GM21360 (cell line): ENCODE measurements around the gene FOXJ3.

Experiments used
- ATAC-seq: cut with Tn5 transposase; IDR thresholded peaks from one replicate; pipeline ENCODE4 v1.9.1; 2021; ENCODE audit warnings: mild to moderate bottlenecking, moderate library complexity; ENCODE audit not compliant: unreplicated experiment

The FOXJ3 gene

DNA sequence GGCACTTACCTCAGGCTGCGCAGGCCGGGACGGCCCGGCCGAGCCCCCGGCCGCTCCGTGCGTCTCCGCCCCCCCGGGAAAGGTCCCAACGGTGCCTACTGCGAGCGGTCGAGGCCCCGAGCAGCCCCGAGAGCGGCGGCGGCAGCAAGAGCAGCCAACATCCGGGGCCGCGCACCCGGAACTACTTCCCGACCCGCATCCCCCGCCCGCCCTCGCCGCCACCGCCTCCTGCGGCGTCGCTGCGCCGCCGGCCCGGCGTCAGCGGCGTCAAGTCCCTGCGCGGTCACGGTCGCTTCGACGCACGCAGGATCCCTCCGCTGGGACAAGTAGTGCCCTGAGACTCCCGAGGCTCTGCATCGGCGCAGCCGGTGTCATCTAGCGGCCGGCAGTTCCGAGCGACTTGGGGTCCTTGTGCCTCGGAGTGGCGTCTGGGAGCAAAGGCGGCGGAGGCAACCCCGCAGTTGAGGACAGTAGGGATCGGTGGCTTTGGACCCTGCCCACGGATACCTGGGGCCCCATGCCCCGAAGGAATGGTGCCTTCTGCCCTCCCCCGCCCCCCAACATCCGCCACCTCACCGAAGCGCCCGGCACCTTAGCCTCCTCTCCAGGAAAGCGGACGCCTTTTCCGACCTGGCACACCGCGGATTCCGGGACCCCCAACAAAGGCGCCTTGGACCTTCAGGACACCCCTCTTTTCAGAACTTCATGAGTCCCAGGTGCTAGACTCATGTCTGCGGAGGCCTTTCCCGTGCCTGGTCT is at the start of gene FOXJ3:
TSS of gene FOXJ3 (minus strand) at position 186 of the 759 bp plus-strand sequence. CDS start 24,142 bp downstream, outside the sequence.
- ATAC-seq = peak; percentile 72

GRCh38 chr1:42381280-42381673 is 46.2 kb upstream of the FOXJ3 start:
- ATAC-seq = no peak

GRCh38 chr1:42380586-42381279 is 45.7 kb upstream of the FOXJ3 start, which contains the start of gene RIMKLA:
Gene RIMKLA (plus strand): TSS chr1:42380792. CDS start chr1:42380935, 143 bp downstream.
- ATAC-seq = peak; percentile 87

DNA sequence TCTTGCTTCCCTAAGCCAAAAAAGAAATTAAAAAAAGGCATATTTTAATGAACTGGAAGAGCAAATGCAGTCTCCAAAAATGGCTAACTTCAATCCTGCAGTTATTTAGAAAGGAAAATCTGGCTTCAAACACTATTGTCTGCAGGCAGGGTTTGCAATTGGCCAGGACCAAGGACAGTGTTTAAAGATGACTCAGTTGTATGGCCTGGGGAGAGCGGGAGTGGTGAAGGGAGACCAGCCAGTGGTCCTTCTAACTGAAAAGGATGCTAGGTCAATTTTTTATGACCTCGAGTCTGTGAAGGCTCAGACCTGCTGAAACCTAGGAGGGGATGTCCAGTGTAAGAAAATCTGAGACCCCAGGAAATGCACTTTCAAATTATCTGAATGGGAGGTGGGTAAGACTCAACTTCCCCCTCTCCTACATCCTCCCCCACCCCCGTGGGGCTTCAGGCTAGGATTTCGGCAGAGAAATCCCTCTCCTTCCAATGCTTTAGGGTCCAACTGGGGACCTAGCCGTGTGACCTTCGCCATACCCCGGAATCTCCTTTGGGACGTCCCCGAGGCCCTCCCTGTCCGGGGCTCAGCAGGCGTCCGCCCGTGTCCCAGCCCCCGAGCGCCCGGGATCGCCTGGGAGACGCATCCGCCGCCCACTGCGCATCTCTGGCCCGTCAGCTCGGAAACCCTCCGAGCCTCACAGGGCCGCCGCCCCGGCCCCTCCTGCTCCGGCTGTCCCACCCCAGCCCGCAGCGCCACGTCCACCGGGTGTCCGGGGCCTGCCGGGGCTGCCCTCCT is 45.0 kb upstream of the FOXJ3 start:
- ATAC-seq = peak; percentile 35

DNA sequence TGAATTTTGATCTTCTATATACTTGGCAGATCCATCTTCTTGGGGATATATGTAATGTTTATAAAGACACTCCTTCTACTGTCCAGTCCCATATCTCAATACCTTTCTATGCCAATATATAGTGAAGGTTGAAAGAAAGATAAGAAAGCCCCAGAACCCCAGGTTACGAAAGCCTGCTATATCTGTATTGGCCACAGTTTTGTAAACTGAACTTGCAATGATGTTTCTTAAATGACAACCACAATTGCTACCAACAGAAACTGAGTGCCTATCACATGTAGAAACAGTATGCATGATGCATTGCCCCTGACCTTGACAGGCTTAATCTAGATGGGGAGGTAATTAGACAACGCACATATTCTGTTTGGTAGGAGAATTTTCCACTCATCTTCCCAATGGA is 37.8 kb upstream of the FOXJ3 start:
- ATAC-seq = no peak

GRCh38 chr1:42370876-42371549 is 36.0 kb upstream of the FOXJ3 start:
- no peak for ATAC-seq

GRCh38 chr1:42369471-42369870 is 34.4 kb upstream of the FOXJ3 start:
- no peak for ATAC-seq

- no peak for ATAC-seq
These were observed 33.2 kb upstream of the FOXJ3 start for GRCh38 chr1:42368096-42368795.

DNA sequence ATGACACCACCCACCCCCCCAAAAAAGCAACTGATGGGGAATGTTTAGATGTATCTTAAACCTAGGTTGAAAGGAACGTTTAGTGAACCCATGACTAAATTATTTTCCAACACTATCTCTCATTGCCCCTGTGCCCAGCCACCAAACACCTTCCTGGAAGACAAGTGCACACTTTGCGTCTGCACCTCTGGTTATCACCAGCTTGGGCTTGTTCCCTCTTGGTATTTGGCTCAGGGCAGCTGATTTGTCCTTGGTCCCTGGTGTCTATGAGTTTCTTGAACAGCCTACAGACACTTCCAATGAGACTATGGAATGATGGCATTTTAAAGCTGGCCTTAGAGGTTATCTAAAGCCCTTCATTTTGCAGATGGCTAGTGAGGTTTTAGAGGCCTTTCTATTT is 30.1 kb upstream of the FOXJ3 start:
- ATAC-seq = no peak

DNA sequence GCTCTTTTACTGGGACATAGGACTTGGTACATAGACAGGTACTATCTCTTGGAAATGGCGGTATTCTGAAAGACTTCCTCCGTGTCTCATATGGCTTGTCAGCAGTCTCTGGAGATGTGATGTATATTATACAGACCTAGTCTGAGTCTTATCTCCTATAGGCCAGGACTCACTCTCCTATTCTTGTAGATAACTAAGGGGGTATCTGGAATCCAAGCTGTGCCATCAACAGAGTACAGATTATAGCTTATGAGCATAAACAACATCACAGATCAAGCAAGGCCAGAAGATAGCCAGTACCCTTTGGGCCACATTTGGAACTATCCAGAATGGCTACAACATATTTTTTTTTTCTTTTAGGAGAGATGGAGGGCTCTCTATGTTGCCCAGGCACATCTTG is 29.5 kb upstream of the FOXJ3 start:
- ATAC-seq = no peak

- ATAC-seq = no peak
These were observed 29.1 kb upstream of the FOXJ3 start for GRCh38 chr1:42364089-42364488.

GRCh38 chr1:42359466-42359865 is 24.4 kb upstream of the FOXJ3 start:
- ATAC-seq = no peak

DNA sequence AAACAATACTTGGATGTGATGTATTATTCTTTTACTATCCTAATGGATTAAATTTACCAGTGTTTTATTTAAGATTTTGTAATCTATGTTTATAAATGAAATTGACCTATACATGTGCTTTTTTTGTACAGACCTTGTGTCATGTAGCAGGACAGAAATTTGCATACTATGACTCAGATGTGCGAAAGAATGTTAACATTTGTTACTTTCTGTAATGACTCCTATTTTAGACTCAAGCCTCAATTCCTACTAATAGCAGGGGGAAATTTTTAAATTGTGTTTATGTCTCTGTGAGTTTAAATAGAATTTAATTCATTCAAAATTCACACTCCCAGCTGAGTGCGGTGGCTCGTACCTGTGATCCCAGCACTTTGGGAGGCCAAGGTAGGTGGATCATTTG is 23.8 kb upstream of the FOXJ3 start:
- ATAC-seq = peak; percentile 60

GRCh38 chr1:42350086-42350485 is 15.1 kb upstream of the FOXJ3 start:
- no peak for ATAC-seq

DNA sequence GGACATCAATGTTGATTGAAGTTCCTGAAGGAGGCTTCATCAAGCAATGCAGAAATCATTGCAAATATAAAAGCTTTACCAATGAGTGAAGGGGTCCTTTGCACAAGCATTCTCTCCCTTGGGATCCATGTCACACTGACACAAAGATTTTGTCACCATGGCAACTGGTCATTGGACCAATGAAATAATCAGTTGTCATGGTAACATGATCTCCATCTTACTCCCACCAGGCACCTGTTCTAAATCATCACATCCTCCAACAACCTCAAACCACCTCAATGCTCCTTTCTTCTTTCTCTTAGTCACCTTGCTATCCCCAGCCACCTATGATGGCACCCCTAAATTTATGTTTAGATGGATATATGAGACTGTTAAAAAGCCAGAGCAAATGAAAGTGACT is 13.5 kb upstream of the FOXJ3 start:
- no peak for ATAC-seq

DNA sequence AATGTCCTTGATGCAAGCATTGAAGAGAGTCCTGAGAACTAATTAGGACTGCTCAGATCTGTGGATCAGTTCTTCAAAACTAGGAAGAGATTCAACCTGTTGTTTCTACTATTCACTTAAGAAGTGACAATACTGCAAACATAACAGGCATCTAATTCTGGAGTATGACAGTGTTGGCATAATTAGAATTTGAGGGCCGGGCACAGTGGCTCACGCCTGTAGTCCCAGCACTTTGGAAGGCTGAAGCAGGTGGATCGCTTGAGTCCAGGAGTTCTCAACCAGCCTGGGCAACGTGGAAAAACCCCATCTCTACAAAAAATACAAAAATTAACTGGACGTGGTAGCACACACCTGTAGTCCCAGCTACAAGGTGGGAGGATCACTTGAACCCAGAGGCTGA is 8.0 kb upstream of the FOXJ3 start:
- no peak for ATAC-seq

GRCh38 chr1:42340901-42341300 is 5.9 kb upstream of the FOXJ3 start:
- no peak for ATAC-seq

- no peak for ATAC-seq
These were observed 5.1 kb upstream of the FOXJ3 start for GRCh38 chr1:42340093-42340492.

DNA sequence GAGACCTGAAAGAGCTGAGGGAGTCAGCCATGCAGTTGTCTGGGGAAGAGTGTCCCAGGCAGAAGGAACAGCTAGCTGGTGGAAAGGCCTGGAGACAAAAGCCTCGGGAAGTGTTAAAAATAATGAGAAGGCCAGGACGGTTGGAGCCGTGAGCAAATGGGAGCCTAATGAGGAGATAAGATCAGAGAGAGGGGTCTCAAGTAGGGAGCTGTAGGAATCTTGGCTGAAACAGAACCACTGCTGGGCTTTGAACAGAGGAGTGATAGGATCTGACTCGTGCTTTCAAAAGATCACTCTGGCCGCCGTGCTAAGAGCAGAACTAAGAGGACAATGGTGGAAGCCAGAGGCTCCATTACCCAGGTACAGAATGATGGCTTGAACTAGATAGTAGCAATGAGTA is 1.9 kb upstream of the FOXJ3 start:
- ATAC-seq = no peak

DNA sequence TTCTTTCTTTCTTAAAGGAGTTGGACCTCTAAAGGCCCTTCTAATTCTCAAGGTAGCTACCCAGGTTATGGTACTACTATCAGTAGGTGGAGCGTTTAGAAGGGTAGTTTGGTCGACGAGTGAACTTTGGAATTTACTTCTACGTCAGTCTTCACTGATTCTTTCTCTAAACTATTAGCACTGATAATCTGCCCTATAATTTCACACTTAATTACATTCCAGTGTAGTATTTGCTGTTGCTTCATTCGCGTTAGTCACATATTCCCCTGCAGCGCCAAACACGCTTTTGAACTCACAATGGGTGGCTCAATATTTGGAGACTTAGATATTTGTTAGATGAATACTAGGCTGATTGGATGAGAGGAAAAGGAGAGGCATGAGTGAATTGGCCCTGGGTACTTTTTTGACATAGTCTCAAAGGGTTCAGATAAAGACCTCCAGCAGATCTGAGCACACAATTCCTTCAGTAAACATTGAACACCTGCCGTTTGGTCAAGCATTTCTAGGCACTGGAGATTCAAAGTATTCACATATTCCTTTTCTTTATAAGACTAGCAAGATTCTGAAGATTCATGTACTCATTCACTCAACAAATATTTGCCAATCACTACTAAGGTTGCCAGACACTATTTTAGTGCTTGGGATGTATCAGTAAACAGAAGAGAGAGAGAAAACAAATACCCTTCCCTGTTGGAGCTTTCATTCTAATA is 929 bp upstream of the FOXJ3 start:
- ATAC-seq = no peak
